Astrocyte of the cerebellum (primary cell): ENCODE data around the gene CNTFR.

ENCODE experiments used
- DNase-seq: peaks from one replicate; pipeline ENCODE4 v3.0.0-alpha.2; 2011; ENCODE audit warnings: low read depth
- H3K4me3 ChIP-seq: 2 replicates; pipeline ENCODE4 v1.5.1; 2011; ENCODE audit warnings: mild to moderate bottlenecking, low read depth, low read length, moderate library complexity
- CTCF ChIP-seq: IDR thresholded peaks from 2 replicates; pipeline ENCODE4 v1.5.1; 2012; ENCODE audit warnings: low read length, low read depth, moderate library complexity, mild to moderate bottlenecking; ENCODE audit errors: missing control alignments
- in situ Hi-C: cut with HindIII; loops from 2 replicates; pipeline ENCODE4 v1.10.0; 2017; ENCODE audit warnings: low sequenced_read_pairs

The CNTFR gene

GRCh38 chr9:34503406-34503805 is 86.1 kb downstream of the CNTFR start:
- H3K4me3 ChIP-seq, result no peak overlapping the region
- TF ChIP-seq CTCF, result no peak
- no peak for DNase-seq
- in situ Hi-C loops, result loop anchor here (10.0 kb wide), 2 partner anchors 79 to 111 kb away; partner anchors contain the start of gene RPP25L

- DNase-seq, result no peak
These were observed 86.6 kb downstream of the CNTFR start for GRCh38 chr9:34502891-34503290.

GRCh38 chr9:34502471-34502870 is 87.1 kb downstream of the CNTFR start:
- in situ Hi-C loops, result loop anchor here (10.0 kb wide), 2 partner anchors 78 to 112 kb away; partner anchors contain the start of gene RPP25L
- no peak for DNase-seq
- H3K4me3 ChIP-seq, result no peak overlapping the region
- TF ChIP-seq CTCF, result no peak

More at GRCh38 chr9:34502891-34503290, 86.6 kb downstream of the CNTFR start:
- TF ChIP-seq CTCF, result no peak
- in situ Hi-C loops, result loop anchor here (10.0 kb wide), 2 partner anchors 78 to 112 kb away; partner anchors contain the start of gene RPP25L
- H3K4me3 ChIP-seq, result no peak overlapping the region

- in situ Hi-C loops, result loop anchor here (10.0 kb wide), 2 partner anchors 77 to 113 kb away; partner anchors contain the start of gene RPP25L
- H3K4me3 ChIP-seq, result no peak overlapping the region
- peak; percentile 73 for DNase-seq
- peak; percentile 52 for TF ChIP-seq CTCF
These were observed 87.6 kb downstream of the CNTFR start for GRCh38 chr9:34501889-34502425.
